Measurements from ENCODE around the gene ROPN1L. TPM values are rescaled to one million over a fixed set of nuclear protein-coding genes. Genes with fewer than 3 reads are reported as not detected.

ROPN1L gene
- total RNA-seq, 1 experiment from 2014 or later: 0.40 TPM

DNA sequence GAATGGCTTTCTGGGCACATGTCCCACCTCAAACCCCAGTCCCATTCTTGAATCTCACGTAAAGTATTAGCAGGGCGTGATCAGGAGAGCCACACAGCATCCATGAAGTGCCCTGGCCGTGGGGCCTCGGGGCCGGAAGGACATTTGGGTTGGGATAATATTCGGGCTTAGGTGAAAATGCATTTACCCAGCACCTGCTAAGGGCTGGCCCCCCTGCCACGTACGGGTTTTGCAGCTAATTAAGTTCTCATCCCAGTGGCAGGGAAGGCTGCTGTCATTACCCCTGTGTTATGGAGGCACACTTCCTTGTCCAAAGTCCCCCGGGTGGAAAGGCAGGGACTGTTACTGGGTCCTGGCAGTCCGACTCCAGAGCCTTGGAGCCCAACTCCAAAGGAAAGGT lies 29.0 kb downstream of the ROPN1L start:
- intact Hi-C loops (cut with micrococcal nuclease; ENCODE audit: unreplicated experiment): no loop called here
- no peak for DNase-seq

GRCh38 chr5:10471677-10472076 lies 30.0 kb downstream of the ROPN1L start:
- Mint-ChIP-seq H3K27ac (ENCODE audit: unreplicated experiment) (no peak overlapping the region), H3K9me3 (ENCODE audit: low read depth, unreplicated experiment) (no peaks in the 10 kb centered on the region), H3K4me1 (ENCODE audit: low read depth, unreplicated experiment) (peaks cover 12% of the 10 kb centered on the region), H3K27me3 (ENCODE audit: unreplicated experiment) (peaks cover 47% of the 10 kb centered on the region), H3K4me3 (ENCODE audit: low read depth, unreplicated experiment) (no peak overlapping the region), H3K36me3 (ENCODE audit: insufficient read depth, unreplicated experiment) (no peaks in the 10 kb centered on the region)
- intact Hi-C loops (cut with micrococcal nuclease; ENCODE audit: unreplicated experiment): no loop called here
- TF ChIP-seq, protein P1, sequence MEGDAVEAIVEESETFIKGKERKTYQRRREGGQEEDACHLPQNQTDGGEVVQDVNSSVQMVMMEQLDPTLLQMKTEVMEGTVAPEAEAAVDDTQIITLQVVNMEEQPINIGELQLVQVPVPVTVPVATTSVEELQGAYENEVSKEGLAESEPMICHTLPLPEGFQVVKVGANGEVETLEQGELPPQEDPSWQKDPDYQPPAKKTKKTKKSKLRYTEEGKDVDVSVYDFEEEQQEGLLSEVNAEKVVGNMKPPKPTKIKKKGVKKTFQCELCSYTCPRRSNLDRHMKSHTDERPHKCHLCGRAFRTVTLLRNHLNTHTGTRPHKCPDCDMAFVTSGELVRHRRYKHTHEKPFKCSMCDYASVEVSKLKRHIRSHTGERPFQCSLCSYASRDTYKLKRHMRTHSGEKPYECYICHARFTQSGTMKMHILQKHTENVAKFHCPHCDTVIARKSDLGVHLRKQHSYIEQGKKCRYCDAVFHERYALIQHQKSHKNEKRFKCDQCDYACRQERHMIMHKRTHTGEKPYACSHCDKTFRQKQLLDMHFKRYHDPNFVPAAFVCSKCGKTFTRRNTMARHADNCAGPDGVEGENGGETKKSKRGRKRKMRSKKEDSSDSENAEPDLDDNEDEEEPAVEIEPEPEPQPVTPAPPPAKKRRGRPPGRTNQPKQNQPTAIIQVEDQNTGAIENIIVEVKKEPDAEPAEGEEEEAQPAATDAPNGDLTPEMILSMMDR (IDR thresholded peaks at IDR 0.05; ENCODE audit: unreplicated experiment): no peak
- BruUV-seq (replicated peaks): no TSS peak
- no peak for DNase-seq
- CTCF ChIA-PET: no interaction called here

More for the DNA sequence above, 29.0 kb downstream of the ROPN1L start:
- no TSS peak for BruUV-seq (replicated peaks)
- Mint-ChIP-seq H3K9me3 (ENCODE audit: low read depth, unreplicated experiment) (no peaks in the 10 kb centered on the region), H3K27me3 (ENCODE audit: unreplicated experiment) (peaks cover 44% of the 10 kb centered on the region), H3K4me3 (ENCODE audit: low read depth, unreplicated experiment) (no peak overlapping the region), H3K27ac (ENCODE audit: unreplicated experiment) (no peak overlapping the region), H3K4me1 (ENCODE audit: low read depth, unreplicated experiment) (peaks cover 12% of the 10 kb centered on the region), H3K36me3 (ENCODE audit: insufficient read depth, unreplicated experiment) (no peaks in the 10 kb centered on the region)
- CTCF ChIA-PET: no interaction called here
- TF ChIP-seq, protein P1 (IDR thresholded peaks at IDR 0.05; ENCODE audit: unreplicated experiment): no peak

GRCh38 chr5:10474521-10475075 lies 32.9 kb downstream of the ROPN1L start:
- Mint-ChIP-seq H3K9me3 (ENCODE audit: low read depth, unreplicated experiment) (no peaks in the 10 kb centered on the region), H3K4me3 (ENCODE audit: low read depth, unreplicated experiment) (no peak overlapping the region), H3K4me1 (ENCODE audit: low read depth, unreplicated experiment) (peaks cover 11% of the 10 kb centered on the region), H3K27ac (ENCODE audit: unreplicated experiment) (no peak overlapping the region), H3K36me3 (ENCODE audit: insufficient read depth, unreplicated experiment) (no peaks in the 10 kb centered on the region), H3K27me3 (ENCODE audit: unreplicated experiment) (peaks cover 47% of the 10 kb centered on the region)
- intact Hi-C loops (cut with micrococcal nuclease; ENCODE audit: unreplicated experiment): no loop called here
- BruUV-seq (replicated peaks): no TSS peak
- CTCF ChIA-PET: no interaction called here
- TF ChIP-seq, protein P1 (IDR thresholded peaks at IDR 0.05; ENCODE audit: unreplicated experiment): no peak
- no peak for DNase-seq

DNA sequence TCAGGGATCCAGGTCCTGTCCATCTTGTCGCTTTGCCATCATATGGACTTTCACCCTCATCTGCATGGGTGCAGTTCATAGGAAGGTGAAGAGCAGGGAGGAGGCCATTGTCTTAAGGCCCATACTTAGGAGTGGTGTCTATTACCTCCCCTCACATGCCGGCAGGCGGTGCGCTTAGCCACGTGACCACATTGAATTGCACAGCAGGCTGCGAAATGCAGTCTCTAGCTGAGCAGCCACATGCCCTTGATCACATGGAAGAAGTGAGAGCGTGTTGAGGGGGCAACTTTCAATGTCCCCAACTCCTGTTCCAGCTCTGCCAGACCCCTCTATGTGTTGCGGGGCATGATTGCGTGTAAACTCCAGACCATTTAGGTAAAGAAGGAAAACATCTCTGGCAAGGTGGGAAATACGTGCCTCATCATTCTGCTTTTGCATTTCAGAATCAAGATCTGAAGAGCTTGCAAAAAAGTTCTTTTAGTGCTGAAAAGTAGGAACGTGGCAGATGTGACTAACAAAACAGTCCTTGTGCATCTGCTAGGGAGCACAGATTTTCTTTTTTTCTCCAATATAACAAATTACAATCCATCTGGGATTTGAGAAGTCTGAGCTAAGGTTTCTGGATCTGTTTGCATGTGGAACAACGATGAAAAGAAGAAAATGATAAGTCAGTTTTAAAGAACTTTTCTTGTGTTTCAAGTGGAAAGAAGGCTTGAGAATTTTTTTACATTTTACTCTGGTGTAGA lies 34.4 kb downstream of the ROPN1L start:
- intact Hi-C loops (cut with micrococcal nuclease; ENCODE audit: unreplicated experiment): no loop called here
- TF ChIP-seq, protein P1 (IDR thresholded peaks at IDR 0.05; ENCODE audit: unreplicated experiment): no peak
- no peak overlapping the region for H3K4me3 Mint-ChIP-seq (ENCODE audit: low read depth, unreplicated experiment)
- BruUV-seq (replicated peaks): no TSS peak
- no peak for DNase-seq
- H3K27ac Mint-ChIP-seq (ENCODE audit: unreplicated experiment): no peak overlapping the region
- peaks cover 11% of the 10 kb centered on the region for H3K4me1 Mint-ChIP-seq (ENCODE audit: low read depth, unreplicated experiment)
- H3K9me3 Mint-ChIP-seq (ENCODE audit: low read depth, unreplicated experiment): no peaks in the 10 kb centered on the region
- CTCF ChIA-PET: no interaction called here
- H3K27me3 Mint-ChIP-seq (ENCODE audit: unreplicated experiment): peaks cover 46% of the 10 kb centered on the region
- H3K36me3 Mint-ChIP-seq (ENCODE audit: insufficient read depth, unreplicated experiment): no peaks in the 10 kb centered on the region
